ENCODE measurements around the gene ARHGAP28.

GRCh38 chr18:6962571-6963451 lies 233.3 kb downstream of the ARHGAP28 start:
- TF ChIP-seq, protein P1, sequence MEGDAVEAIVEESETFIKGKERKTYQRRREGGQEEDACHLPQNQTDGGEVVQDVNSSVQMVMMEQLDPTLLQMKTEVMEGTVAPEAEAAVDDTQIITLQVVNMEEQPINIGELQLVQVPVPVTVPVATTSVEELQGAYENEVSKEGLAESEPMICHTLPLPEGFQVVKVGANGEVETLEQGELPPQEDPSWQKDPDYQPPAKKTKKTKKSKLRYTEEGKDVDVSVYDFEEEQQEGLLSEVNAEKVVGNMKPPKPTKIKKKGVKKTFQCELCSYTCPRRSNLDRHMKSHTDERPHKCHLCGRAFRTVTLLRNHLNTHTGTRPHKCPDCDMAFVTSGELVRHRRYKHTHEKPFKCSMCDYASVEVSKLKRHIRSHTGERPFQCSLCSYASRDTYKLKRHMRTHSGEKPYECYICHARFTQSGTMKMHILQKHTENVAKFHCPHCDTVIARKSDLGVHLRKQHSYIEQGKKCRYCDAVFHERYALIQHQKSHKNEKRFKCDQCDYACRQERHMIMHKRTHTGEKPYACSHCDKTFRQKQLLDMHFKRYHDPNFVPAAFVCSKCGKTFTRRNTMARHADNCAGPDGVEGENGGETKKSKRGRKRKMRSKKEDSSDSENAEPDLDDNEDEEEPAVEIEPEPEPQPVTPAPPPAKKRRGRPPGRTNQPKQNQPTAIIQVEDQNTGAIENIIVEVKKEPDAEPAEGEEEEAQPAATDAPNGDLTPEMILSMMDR (conservative IDR thresholded peaks at IDR 0.05; ENCODE audit: low read depth, low read length), result no peak
- TF ChIP-seq EZH2 (IDR thresholded peaks at IDR 0.05; ENCODE audit: borderline replicate concordance, low read depth, low read length, poor library complexity, severe bottlenecking), result no peak

All from A673 (cell line).